Stimulated activated CD8-positive, alpha-beta memory T cell treated with anti-CD3 and anti-CD28 coated beads, Interleukin-7, amount 100 ng/mL, for 48 hours (primary cell): Measurements from ENCODE around the gene ZNF525.
"Not testable (repeated sequence)": the region's sequence is repeated elsewhere in the genome, so short reads cannot be mapped to it uniquely, and the experiment has no call there.

Source experiments
- DNase-seq, 2 donors: peaks; one replicate each; pipeline ENCODE4 v3.0.0-alpha.2; 2020; ENCODE audit warnings: low read depth in 1 of 2; ENCODE audit errors: extremely low read depth in 1 of 2

Gene ZNF525

DNA sequence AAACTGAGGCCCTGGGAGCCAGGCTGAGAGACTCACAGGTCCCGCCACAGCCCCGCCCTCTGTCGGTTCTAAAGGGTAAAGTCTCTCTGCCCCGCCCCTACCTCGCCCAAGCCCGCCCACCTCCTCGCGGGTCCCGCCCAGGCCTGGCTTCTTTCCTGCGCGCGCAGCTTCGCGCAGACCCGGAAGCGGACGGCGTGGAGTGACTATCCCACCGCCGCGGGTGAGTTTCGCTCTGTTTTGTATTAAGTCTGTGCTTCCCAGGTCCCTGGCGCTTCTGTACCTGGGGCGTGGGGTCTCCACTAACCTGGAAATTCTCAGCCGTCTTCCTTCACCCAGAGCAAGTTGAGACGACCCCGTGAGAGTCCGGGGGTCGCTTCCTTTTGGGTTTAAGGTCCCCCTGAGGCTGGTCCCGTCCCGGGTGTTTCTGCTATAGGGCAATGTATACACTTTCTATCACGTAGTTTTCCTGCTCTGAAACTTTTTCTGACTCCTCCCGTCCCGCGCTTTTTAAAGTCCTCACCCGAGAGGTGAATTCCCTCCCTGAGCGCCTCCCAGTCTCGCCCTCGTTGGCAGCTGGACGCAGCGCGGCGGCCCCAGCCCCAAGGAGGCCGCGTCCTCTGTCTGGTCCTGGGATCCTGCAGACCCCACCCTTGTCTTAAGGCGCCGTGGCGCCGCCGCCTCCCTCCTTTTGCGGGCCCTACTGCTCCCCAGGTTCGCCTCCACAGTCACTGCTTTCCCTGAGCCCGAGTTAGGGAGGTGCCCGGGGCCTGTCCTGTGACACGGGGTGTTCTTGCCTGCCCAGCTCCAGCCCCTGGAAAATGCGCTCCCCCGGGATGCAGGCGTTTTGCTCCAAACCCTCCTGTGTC is 29.7 kb downstream of the ZNF525 start, which contains the start of gene ZNF765:
Gene ZNF765, plus strand, starts transcription at position 176 of the 866 bp plus-strand sequence. CDS start 2,867 bp downstream, outside the sequence.
- DNase-seq: peak; percentile 90 to 91

DNA sequence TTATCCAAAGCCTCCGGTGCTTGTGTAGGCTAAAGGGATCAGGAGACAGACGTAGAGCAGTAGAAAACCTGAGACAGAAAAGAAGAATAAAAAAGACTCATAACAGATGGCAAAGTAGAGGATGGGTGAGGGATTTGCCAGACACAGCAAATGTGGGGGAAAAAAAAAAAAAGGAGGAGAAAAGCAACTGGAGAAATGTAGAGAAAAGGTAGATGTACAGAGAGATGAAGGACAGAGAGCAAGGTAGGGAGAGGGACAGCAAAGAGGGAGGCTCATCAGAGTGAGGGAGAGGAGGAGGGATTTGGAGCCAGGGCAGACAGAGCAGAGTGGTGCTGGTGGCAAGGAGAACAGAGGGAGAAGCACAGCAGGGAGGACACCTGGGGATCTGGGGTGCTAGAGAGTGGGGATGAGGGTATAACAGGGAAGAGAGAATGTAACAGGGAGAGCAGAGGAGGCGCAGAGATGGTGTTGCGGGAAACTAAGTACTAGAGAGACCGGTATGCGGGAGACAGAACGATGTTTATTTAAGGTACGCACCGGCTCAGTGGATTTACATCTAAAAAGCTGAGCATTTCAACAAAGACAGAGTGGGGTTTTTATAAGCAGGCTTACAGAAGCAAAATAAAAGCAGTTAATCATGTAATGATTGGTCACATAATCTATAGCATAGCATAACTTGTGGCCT is 30.5 kb downstream of the ZNF525 start:
- DNase-seq: not testable (repeated sequence)

DNA sequence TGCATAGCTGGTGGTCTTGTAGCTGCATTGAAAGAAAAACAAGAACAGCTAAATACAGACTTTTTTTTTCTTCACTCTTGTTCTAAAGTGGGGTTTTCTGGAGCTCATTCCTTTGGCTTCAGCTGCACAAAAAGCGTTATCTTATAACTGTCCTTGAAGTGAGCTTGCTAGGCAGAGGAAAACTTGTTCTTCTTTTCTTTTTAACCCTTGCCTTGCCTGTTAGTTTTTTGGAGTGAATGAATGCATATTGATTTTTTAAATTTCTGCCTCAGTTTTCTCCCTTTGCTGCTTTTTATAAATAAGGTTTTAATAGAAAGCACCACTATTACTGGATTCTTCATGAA is 31.0 kb downstream of the ZNF525 start:
- DNase-seq: no peak

DNA sequence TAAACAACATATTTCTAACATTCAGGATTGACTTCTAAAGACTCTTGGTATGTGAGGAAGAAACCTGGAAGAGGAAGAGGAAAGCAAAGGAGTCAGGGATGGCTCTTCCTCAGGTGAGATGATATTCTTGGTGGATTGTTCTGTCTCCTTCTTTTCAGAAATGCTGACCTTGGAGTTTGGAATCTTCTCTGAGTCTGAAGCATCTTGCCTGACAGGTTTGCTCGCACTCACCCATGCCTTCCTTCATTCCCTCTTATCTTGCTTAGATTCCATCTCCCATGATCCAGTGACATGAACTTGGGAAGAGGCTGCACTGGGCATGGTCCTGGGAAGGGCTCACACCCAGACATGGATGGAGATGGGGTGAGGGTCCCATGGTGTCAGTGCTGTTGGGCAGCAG is 32.4 kb downstream of the ZNF525 start:
- not testable (repeated sequence) for DNase-seq

DNA sequence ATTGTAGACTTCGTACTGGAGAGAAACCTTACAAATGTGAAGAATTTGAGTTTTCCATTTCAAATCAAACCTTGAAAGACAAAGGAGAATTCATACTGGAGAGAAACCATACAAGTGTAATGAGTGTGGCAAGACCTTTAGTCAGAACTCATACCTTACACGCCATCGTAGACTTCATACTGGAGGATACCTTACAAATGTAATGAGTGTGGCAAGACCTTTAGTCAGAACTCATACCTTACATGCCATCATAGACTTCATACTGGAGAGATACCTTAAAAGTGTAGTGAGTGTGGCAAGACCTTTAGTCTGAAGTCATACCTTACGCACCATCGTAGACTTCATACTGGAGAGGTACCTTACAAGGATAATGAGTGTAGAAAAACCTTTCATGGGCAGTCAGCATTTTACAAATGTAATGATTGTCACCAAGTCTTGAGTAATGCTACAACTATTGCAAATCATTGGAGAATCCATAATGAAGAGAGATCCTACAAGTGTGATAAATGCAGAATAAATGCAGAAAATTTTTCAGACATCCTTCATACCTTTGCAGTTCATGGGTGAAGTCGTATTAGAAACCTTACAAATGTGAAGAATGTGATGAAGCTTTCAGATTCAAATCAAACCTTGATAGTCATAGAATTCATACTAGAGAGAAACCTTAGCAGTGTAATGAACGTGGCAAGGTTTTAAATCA is 44.1 kb downstream of the ZNF525 start:
- no peak for DNase-seq

DNA sequence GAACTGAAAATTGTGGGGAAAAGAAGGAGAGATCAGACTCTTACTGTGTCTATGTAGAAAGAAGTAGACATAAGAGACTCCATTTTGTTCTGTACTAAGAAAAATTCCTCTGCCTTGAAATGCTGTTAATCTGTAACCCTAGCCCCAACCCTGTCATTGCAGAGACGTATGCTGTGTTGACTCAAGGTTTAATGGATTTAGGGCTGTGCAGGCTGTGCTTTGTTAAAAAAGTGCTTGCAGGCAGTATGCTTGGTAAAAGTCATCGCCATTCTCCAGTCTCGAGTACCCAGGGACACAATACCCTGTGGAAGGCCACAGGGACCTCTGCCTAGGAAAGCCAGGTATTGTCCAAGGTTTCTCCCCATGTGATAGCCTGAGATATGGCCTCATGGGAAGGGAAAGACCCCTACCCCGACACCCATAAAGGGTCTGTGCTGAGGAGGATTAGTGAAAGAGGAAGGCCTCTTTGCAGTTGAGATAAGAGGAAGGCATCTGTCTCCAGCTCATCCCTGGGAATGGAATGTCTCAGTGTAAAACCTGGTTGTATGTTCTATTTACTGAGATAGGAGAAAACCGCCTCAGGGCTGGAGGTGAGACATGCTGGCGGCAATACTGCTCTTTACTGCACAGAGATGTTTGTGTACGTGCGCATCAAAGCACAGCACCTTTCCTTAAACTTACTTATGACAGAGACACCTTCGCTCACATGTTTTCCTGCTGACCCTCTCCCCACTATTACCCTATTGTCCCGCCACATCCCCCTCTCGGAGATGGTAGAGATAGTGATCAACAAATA is 55.2 kb downstream of the ZNF525 start:
- DNase-seq: not testable (repeated sequence)

DNA sequence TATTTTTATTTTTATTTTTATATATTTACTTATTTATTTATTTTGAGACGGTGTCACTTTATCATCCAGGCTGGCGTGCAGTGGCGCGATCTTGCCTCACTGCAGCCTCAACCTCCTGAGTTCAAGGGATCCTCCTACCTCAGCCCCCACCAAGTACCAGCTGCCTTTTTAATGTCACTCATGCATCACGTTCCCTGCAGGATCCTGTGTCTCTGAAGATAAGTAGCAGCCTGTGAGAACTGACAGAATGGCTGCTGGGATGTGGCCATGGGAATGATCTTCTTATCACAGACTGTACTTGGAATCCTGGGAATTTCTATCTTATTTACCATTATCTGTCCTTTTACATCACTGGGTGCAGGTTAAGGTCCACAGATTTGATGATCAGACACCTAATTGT is 57.0 kb downstream of the ZNF525 start:
- no peak for DNase-seq

DNA sequence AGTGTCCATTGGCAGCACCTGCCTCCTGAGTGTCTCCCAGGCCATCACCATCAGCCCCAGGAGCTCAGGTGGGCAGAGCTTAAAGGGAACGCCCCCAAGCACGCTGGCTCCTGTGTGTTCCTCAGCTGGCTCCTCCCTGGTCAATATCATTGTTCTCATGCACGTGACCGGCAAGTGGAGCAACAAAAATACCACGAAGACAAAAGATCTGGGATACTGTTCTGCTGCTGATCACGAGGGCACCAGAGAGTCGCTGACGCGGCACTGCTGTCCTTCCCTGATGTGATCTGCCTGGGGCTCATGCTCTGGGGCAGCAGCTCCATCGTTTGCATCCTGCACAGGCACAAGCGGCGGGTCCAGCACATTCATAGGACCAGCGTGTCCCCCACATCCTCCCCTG is 57.6 kb downstream of the ZNF525 start:
- DNase-seq: not testable (repeated sequence)

DNA sequence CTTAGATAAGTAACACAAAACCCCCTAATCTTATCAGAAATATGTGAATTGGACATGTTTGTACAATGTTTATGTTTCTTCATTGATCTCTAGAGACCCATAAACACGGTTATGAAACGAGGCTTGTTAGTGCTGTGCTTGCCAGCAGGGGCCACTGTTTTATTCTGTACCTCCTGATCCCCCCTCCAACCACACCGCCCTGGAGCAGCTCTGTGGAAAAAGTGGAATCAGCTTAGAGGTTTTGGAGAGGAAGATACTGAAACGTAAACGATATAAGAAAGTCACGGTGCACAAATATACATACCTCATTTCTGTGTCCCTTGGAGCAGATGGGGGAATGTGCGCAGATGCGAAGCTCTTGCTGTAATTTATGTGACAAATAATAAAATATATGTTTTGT is 58.2 kb downstream of the ZNF525 start:
- not testable (repeated sequence) for DNase-seq

DNA sequence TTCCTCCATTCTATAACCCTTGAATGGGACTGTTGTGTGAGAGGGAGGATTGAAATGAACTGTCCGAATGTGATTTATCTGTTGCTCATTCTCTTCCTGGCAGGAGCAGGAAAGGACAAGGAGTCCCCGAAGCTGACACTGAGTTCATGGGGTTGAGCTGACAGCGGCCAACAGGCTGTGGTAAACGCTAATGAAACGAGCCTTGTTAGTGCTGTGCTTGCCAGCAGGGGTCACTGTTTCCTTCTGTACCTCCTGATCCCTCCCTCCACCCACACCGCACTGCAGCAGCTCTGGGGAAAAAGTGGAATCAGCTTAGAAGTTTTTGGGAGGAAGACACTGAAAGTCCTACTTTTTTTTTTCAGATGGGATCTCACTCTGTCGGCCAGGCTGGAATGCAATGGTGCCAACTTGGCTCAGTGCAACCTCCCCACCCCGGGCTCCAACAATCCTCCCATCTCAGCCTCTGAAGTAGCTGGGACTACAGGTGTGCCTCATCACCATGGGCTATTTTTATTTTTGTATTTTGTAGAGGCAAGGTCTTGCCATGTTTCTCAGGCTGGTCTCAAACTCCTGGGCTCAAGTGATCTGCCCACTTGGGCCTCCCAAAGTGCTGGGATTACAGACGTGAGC is 59.6 kb downstream of the ZNF525 start:
- DNase-seq: peak in 1 of 2 donors; percentile 41

DNA sequence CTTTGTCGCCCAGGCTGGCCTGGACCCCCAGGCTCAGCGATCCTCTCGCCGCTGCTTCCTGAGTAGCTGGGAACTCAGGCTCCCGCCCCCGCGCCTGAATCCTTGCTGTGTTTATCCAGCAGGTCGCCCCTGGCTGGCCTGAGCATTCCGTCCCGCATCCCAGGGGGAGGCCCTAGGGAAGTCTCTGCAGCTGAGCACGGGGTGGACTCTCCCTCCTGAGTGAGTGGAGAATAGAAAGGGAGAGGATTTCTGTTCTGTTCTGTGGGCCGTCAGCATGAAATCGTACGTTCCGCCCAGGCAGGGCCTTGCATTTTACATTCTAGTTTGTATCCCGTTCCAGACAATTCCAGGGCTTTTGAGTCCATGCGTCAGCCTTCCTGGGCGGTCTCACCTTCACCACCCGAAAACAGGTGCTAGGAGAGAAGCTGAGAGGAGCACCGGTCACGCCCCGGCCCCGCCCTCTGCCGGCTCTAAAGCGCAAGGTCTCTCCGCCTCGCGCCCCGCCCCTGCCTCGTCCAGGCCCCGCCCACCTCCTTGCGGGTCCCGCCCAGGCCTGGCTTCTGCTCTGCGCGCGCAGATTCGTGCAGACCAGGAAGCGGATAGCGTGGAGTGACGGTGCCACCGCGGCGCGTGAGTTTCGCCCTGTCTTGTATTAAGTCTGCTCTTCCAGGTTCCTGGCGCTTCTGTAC is 66.0 kb downstream of the ZNF525 start, which contains the start of gene ZNF761:
Gene ZNF761, plus strand, starts transcription at position 586 of the 689 bp plus-strand sequence. CDS start 15,285 bp downstream, outside the sequence.
- peak; percentile 90 to 93 for DNase-seq

DNA sequence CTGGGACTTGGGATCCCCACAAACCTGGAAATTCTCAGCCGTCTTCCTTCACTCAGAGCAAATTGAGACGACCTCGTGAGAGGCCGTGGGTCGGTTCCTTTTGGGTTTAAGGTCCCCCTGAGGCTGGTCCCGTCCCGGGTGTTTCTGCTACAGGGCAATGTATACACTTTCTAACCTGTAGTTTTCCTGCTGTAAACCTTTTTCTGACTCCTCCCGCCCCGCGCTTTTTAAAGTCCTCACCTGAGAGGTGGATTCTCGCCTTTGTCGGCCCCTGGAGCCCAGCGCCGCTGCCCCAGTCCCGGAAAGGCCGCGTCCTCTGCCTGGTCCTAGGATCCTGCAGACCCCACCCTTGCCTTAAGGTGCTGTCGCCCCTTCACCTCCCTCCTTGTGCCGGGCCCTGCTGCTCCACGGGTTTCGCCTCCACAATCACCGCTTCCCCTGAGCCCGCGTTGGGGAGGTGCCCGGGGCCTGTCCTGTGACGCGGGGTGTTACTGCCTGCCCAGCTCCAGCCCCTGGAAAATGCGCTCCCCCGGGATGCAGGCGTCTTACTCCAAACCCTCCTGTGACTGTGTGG is 66.7 kb downstream of the ZNF525 start:
- DNase-seq: no peak
